GF-D8 (cell line): ENCODE results near the gene PNPLA1.

ENCODE experiments used
- DNase-seq: peaks from one replicate; lab custom pipeline; 2025; lab: John Stamatoyannopoulos, UW

PNPLA1 gene

DNA sequence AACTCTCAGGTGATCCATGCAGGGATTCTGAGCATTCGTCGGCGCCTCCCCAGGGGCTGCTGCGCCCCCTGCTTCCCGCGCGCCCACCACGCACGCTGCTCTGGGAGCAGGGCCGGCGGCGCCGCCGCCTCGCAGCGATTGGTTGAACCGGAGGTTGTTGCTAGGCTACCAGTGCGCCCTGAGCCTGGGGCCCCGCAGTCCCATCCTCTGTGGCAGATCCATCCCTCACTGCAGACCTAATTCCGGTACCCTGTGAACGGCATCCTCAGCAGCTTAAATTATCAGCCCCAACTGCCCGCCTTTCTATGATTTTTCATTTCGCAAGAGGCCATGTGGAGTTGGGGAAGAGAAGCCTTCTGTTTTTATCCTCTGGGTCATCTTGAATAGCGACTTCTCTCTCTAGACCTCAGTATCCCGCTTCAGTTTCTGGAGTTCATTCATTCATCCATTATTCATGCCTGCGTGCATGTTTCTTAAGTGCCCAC is 15.4 kb downstream of the PNPLA1 start:
- no peak for DNase-seq

DNA sequence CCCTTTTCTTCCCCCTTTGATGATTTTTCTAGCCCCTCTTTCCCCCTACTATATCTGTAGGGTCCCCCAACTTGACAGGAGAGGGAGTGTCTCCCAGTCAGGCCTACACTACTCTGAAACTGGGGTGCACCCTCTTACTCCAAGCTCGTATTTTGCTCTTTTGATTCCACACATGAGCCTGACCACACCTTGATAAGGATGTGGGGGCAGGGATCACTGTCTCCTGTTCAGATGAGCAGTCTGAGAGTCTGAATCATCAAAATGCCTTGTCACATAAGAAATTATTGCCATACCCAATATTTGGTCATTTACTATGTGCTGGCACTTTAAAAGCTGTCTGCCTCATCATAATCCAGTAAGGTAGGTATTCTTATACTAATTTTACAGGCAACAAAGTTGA is 15.9 kb downstream of the PNPLA1 start:
- DNase-seq, result no peak

DNA sequence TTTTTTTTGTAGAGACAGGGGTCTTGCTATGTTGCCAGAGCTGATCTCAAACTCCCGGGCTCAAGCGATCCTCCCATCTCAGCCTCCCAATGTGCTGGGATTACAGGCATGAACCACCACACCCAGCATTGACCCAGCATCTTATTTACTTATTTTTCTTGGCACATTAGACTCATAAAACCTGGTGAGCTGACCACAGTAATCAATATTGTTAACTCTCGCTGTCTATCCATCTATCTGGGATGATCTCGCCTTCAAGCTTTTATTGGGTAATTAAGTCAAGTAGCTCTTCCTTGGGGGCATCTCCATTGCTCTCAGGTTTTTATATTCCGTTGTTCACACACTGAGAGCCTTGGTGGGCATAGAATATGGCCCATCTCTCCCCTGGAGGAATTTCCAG is 17.0 kb downstream of the PNPLA1 start:
- DNase-seq, result no peak

DNA sequence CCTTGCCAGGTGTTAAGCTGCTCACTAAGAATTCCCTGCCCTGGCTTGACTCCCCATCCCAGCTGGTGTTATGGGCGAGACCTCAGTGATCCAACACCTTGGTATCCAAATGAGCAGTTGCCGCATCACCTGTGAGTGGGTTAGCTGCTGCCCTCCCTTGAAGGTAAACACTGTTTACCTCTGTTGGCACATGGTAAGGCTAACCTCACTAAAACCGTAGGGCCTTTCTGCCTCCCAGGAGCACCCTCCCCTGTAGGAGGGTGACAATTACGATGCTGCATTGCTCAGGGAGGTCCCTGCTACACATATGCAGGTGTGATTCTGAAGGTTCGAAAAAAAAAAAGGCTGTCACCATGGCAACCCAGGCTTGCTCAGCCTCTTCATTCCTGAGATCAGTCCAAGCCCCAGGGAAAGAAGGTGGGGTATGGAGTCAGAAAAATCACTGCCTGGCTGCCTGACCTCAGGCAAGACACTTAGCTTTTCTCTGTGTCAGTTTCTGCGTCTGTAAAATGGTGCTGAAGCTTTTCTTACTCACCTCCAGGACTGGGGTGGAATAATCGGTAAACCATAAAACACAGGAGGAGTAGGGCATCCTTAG is 19.5 kb downstream of the PNPLA1 start:
- no peak for DNase-seq

DNA sequence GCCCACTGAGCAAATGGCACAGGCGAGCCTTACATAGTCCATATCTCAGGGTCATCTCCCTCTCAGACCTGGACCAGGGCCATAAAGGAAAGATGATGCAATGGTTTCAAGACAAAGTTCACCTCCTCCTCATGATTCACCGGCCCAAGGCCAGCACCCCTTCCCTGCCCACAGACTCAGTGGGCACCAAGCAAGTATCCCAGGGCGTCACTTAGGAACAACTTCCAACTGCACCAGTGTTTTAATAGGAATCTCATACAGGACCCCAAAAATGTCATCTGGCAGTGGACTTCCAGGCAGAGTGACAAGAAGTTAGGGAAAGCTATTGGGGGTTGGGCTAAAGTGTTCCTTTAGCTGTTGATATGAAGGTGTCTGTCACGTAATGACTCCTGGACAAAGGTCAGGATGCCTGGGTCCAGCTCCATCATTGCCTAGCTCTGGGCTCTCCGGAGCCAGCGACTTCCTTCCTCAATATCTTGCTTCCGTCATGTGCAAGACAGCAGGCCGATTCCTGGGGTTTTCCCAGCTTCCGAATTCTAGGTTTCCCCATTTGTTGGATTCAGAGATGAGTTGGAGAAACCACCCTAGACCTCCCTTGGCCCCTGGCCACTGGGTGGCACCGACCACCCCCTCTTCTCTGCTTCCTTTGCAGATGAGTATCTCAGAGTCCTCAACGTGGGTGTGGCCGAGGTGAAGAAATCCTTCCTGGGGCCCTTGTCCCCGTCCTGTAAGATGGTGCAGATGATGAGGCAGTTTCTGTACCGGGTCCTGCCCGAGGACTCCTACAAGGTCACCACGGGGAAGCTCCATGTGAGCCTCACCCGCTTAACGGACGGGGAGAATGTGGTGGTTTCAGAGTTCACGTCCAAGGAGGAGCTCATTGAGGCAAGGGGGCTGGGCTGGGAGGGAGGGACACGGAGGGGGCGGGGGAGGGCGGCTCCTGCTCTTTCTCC is 21.1 kb downstream of the PNPLA1 start:
- DNase-seq, result peak; percentile 73

DNA sequence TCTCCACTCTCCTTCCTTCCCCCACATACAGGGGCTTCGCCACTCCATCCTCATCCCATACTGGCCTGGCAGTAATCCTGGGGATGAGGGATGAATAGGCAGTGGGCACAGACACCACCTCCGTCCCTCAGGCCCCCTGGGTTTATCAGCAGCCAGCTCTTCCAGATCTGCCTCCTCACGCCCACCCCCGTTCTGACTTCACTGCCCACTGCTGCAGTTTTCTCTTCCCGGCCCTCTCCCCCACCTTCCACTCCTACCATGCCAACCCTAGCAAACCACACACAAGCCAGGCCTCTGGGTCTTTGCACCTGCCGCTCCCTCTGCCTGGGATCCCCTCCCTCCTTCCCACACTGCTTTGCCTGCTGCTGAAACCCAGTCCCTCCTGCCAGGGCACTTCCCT is 22.3 kb downstream of the PNPLA1 start:
- DNase-seq, result no peak

DNA sequence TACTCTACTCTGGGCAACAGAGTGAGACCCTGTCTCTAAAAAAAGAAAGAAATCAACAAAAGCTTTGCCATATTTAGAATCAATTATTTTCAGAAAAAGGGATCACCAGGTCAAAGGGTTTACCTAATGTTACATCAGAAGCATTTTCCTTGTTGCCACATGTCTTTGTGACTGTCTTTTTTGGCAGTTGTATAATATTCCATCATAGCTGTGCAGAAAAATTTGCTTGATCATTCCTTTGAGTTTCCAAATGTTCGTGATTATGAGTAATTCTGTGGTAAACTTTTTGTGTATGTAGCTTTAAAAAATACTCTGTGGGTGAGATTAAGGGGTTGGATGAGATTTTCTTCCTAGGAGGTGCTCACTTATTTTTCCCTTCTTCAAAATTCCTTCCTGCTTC is 26.4 kb downstream of the PNPLA1 start:
- no peak for DNase-seq

DNA sequence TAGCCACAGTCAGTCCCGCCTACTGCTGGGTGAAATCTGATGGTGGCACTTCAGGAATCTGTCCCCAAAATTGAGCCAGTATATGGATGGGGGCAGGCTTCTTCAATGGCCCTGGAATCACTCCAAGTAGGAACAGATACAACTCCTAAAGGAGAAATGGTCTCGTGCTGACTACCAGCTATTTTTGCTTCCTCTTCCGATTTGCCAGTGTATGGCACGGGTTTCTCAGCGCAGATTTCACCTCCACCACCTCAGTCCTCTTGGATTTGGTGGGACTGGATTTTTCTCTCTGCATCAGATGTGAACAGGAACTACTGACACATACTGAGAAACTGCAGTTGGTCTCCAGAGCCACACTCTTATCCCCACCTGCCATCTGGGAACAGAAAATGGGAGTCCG is 27.2 kb downstream of the PNPLA1 start:
- no peak for DNase-seq

DNA sequence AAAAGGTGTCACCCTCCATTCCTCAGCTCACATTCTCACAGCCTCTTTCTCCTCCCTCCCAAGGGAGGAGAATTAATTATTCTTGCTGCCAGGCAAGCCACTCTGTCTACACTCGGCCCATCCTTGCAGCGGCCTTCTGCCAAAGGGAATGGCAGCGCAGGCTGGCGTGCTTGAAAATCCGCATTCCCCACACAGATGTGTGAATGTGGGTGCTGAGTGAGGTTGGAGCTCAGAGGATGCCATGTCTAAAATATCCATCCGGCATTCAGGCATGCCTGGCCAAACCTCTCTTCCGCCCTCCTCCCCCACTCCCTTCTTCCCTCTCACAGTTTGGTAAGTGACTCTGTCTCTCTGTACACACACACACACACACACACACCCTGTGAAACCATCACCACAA is 27.7 kb downstream of the PNPLA1 start:
- no peak for DNase-seq

DNA sequence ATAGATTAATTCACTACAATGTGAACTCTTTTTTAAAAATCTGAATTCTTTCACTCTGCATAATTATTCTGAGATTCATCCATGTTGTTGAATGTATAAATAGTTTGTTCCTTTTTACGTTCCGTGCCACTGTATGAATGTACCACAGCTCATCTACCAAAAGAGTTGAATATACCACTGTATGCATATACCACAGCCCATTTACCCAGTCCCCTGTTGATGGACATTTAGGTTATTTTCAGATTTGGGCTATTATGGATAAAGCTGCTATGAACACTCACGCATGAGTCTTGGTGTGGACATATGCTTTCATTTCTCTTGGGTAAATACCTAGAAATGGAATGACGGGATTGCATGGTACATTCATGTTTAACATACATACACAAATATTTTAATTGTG is 28.2 kb downstream of the PNPLA1 start:
- no peak for DNase-seq

DNA sequence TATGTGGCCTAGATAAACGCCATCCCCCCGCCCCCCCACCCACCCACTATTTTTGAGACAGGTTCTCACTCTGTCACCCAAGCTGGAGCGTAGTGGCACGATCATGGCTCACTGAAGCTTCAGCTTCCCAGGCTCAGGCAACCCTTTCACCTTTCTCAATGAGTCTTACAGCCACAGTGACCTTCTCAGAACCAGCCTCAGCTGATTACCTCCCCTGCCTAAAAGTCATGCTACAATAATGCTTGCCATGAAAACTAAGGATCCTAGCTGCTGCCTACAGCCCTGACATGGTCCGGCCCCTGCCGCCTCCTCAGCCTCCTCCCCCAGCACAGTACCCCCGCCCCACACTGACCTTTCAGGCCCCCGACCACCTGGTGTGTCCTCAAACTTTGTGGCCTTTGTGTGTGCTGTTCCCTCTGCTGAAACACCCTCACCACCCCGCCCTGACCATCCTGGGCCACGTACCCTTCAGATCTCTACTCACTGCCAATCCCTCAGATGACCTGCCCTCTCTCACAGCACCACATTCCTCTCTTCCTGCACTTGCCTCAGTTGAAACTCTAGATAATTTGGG is 31.3 kb downstream of the PNPLA1 start:
- no peak for DNase-seq

DNA sequence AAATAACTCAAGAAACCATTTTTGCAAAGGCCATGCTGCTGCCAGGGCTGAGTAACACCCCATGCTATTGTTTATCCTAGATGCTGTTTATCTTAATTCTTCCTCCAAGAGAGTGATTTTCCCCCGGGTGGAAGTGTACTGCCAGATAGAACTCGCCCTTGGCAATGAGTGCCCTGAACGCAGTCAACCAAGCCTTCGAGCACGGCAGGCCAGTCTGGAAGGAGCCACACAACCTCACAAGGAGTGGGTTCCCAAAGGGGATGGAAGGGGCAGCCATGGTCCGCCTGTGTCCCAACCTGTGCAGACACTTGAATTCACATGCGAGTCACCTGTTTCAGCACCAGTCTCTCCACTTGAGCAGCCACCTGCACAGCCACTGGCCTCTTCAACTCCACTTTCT is 31.9 kb downstream of the PNPLA1 start:
- DNase-seq, result no peak

DNA sequence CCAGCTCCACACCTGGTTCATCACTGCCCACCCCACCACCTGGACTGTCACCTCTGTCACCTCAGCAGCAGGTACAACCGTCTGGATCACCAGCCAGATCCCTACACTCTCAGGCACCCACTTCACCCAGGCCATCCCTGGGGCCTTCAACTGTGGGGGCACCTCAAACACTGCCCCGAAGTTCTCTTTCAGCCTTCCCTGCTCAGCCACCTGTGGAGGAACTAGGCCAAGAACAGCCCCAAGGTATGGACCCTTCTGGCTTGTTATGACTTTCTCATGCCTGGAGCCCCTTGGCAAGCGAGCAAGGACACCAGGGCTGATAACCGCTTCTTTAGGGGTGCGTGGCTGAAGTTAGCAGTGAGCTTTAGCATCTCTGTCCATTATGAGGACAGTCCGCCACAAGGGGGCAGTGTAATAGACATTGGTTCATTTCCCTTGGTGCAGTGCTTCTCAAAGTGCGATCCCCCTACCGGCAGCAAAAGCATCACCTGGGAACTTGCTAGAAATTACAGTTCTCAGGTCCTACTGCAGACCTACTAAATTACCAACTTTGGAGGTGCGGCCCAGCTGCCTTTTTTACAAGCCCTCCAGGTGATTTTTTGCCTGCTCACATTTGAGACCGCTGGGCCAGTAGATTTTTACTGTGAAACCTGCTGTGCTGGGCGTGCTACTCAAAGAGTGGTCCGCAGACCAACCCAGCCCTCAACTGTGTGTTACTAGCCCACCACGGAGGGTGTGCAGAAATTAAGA is 32.5 kb downstream of the PNPLA1 start:
- peak; percentile 53 for DNase-seq

DNA sequence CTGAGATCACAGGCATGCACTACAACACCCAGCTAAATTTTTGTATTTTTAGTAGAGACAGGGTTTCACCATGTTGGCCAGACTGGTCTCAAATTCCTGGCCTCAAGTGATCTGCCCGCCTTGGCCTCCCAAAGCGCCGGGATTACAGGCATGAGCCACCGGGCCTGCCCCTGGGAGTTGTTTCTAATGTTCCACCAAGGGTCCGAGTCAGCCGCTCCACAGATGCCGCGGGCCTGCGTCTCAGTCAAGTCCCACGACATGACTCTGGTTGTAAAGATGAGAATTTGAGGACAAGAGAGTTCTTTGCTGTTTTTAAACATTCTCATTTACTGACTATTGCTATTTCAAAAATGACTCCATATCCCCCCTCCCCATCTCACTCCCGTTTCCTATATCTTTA is 36.0 kb downstream of the PNPLA1 start:
- DNase-seq, result no peak

DNA sequence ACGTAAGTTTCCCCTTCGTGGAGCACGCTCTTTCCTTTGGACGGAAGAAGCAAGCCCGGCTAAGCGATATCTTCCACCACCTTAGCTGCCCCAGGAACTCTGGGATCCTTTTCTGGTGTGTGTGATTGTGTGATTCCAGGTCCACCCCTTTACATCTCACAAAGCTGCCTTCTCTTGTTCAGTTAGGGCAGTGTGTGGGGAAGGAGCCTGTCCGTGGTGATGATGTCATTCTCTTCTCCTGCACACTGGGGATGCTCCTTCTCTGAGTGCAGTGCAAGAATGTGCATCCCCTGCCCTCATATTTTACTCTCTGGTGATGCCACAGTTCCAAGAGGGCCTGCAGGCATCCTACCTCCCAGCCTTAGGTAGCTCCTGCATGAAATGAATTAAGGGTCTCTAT is 36.5 kb downstream of the PNPLA1 start:
- no peak for DNase-seq

DNA sequence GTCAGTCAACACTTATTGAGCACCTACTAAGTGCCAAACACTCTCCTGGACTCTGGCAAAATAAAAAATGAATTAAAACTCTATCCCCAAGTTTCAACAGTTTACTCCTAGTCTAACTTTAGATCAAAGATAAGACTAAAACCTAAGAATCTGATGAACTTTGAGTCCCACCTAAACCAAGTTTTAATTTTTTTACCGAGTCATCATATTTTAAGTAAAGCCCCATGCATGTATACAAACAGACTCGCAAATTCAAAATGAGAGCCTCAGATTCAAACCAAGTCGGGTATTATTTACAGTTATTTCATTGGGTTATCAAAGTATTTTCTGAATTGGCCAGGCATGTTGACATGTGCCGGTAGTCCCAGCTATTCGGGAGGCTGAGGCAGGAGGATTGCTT is 38.7 kb downstream of the PNPLA1 start:
- DNase-seq, result no peak

DNA sequence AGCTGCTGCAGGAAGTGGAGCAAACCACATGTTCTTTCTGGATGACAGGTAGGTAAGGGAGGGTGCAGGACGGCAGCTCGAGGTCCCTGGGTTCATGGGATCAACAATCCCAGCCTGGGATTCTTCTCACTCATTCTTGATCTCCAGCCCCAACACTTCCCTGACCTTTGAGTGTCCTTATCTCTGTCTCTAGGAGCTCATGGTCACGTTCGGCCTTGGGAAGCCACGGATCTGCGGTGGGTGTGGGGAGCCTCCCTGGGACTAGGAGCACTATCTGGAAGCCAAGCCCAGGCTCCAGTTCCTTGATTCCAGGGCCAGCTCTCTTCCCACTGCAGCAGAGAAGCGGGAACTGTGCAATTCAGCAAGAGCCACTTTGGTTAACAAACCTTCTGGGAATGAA is 39.3 kb downstream of the PNPLA1 start:
- no peak for DNase-seq

DNA sequence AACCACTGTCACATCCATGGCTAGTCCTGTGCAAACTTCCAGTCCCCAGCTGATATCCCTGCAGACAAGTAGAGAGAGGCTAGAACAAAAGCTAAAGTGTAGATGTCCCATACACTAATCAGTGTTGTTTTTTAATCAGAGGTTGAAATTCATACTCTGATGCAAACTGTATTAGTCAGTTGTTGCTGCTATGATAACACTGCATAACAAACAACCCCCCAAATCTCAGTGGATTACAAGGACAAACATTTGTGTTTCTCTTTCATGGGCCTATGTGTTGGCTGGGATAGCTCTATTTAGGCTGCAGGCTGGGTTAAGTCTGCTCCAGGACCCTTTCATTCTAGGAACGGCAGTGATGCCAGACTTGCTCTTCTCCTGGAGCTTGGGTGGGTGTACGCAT is 40.0 kb downstream of the PNPLA1 start:
- no peak for DNase-seq

DNA sequence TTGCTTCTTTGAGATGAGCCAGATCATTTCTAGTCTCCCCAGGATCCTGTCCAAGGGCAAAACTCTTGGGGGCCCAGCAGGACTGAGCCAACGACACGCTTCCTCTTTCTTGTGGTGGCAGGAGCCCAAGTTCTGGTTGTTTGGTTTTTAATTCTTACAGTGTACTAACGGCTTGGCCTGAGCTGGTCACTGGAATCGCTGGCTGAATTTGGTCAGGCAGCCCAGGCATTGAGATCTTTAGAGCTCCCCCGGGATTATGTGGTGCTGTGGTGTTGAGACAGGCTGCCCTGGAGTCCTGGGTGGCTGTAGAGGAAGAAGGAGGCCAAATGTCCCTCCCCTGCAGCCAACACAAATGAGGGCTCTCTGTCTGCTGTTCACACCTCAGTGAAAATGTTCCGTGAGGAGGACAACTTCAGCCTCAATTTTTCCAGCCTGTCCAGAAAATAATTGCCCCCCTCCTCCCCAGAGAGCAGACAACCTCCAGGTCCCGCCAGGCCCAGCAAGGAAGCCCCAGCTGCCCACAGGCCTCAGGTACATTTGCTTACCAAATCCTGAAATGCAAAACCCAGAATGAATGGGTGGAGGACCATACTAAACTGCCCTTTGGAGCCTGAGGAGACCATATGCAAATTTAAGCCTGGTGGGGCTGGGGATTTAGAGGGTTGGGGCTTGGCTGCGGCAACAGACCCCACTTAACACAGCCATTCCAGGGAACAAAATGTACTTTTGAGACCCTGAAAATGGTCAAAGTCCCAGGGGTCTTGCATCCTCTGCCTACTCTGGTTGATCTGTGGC is 43.2 kb downstream of the PNPLA1 start:
- no peak for DNase-seq

DNA sequence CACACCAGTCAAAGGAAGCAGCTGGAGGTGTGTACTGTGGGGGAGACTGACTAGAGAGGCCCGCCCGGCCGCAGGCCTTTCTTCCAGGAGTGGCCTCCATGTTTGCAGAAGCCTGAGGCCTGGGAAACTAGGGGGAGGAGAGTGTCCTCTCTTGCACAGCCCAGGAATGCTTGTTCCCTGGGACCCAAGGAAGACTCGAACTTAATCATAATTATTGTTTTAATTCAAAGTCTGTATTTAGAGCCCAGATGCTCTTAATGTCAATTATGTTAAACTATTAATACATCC is 43.7 kb downstream of the PNPLA1 start:
- DNase-seq, result no peak

DNA sequence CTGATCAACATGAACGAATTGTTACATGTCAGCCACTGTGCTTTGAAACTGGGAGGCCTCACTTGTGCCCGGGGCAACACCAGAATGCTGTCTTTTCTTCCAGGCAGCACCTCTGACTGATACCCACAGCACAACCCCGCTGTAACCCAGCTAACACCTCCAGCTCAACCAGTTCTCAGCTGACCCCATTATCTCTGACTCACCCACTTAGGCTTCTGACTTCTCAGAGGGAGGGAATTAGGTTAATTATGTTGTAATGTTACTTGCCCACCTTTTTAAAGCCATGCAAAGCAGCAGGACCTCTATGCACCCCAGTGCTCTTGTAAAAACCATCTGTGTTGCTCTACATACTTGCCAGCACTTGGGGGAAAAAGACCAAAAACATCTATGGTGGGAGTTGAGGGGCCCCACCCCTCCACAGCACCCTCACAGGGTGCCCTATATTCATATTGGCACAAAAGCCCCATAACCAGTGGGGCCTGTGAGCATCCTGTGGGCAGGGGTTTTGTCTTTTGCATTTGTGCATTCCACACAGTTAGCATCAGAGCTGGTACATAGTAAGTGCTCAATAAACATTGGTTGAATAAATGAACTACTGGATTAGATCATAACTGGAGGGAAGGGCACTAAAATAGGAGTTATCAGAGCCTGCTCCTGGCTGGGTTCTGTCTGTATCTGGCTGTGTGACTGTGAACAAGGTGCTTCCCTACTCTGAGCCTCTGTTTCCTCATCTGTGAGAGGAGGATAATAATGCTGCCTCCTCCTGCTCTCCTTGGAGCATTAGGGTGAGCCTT is 44.6 kb downstream of the PNPLA1 start:
- no peak for DNase-seq
